ENCODE measurements around the gene ABLIM1.

ABLIM1 gene

DNA sequence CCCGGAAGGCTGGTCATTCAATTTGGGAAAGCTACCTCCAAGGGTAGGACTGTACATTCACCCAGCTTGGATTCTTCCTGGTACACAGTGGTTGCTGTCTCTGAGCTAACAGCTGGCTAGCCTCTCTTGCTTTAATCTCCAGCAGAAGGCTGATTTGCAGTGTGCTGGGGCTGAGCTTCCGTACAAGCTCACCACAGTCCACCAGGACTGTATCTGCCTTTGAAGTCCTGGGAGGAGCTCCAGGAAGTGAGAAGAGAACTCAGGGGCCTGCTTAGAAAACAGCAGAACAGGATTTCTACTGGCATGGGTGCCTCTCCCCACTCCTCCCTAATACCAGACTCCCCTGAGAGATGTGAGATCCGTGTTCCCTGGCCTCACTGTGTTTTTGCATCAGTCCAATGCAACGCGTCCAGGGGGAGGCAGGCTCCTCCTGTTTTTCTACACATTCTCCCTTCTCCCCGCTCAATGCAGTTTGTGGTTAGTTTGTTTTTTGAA lies 260.4 kb downstream of the ABLIM1 start:
- DNase-seq, result no peak

DNA sequence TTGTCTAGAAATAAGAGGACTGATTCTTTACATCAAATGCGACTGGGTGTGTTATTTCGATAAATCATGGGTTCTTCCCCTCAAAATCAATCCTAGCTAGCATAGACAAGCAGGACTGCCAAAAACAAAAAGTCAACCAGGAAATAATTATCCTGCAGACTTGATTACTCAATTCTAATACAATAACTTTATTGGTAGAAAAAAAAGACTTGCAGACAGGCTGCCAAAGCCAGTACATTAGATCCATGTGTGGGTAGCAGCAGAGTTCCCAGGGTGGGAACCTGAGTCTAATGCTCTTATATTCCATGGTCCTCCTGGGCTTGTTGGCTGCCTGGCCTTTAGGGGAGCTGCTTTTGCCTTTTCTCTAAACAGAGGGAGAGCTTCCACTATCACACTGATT lies 261.6 kb downstream of the ABLIM1 start:
- DNase-seq, result no peak

DNA sequence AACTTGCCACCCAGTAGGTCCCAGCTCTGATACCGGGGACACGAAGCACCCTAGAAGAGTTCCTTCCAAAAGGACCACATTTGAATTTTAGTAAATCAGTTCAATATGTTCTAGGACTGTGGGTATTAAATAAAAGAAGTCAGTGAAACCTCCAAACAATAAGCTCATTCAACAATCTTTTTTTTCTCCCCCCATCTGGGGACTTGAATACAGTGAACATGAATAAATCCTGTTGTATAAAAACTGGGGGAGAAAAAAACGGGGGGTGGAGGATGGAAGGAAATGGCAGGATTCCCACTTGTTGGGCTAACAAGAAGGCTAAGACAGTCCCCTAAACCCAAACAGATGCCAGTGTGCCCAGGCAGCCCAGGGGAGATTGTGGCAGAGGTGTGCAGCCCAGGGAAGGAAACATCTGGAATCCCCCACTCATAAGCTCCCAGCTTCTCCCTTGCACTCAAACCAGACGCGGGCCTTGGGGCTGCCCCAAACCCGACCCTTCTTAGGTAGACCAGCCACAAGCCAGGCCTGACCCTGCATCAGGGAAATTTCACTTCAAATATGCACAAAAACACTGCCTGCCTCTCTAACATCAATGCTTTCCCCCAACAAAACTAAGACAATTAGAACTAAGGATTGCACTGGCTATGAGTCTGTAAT lies 262.6 kb downstream of the ABLIM1 start:
- DNase-seq, result peak in 5 of 56 donors; percentile 8 to 27 (median 13)

DNA sequence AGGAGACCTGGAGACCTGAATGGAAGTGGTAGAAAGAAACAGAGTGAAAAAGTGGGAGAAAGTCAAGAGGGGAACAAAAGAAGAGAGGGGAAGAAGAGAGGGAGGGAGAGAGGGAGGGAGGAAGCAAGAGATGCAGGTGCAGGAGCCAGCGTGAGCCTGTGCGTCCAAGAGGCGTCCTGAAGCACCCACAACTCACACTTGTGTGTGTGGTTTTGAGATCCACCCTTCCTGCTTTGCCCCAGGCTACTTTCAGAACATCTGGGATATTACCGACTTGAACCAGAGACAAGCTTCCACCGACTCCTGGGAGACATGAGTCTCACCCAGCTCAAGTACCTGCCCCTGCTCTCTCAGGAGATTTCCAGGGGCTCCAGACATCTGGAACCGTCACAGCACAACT lies 263.5 kb downstream of the ABLIM1 start:
- DNase-seq, result no peak

DNA sequence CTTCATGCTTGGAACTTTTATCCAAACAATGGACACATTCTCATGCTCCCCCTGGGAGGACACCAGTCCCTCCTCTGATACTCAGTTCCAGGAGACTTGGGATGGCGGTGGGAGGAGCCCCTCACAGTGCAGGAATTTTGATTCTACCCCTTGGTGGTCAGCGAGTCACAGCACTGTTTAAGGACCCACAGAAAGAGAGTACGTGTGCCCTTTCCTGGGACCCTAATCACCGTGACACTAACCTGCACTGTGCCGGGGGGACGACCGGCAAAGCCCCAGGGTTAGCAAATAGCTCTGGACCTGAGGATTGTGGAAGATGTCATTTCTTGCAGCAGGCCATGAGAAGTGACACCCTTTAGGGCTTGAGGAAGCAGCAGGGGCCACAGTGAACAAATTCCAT lies 264.2 kb downstream of the ABLIM1 start:
- DNase-seq, result no peak

DNA sequence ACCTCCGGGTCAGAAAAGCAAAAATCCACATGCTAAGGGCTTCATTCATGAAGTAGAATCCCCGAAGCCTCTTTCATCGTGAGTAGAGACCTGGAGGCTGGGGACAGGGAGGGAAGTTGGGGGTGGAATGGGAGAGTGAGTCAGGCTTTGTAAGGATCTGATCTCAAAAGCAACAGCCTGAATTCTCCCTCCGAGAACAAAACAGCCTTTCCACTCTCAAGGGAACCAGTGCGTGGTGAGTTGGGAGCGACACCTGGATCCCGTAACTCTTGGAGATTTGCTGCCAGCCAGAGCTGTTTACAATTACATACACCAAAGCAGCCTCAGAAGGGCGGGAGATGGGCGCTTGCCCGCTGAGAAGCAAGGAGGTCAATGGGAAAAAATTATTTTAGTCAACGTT lies 264.6 kb downstream of the ABLIM1 start:
- peak in 1 of 56 donors; percentile 19 for DNase-seq

DNA sequence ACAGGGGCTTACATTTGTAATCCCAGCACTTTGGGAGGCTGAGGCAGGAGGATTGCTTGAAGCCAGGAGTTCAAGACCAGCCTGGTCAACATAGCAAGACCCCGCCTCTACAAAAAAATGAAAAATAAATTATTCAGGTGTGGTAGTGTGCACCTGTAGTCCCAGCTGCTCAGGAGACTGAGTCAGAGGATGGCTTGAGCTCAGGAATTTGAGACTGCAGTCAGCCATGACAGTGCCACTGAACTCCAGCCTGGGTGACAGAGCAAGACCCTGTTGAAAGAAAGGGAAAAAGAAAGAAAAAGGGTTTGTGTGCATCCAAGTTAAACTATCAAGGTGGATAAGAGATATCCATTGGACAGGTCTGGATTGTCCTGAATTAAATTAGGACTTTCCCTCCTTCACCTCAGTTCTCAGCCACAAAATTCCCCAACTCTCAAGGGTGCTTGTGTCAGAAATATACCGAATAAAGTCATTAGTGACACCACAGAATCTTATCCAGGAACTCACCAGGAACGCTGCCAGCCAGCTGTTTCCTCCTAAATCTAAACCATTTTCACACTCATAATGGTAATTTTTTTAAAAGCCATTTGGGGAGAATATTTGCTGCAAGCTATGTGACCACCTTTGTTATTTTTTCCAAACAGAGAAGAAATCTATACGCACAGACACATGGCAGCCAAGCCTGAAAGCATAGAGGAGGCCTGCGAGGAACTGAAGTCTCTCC lies 265.8 kb downstream of the ABLIM1 start:
- DNase-seq, result no peak

DNA sequence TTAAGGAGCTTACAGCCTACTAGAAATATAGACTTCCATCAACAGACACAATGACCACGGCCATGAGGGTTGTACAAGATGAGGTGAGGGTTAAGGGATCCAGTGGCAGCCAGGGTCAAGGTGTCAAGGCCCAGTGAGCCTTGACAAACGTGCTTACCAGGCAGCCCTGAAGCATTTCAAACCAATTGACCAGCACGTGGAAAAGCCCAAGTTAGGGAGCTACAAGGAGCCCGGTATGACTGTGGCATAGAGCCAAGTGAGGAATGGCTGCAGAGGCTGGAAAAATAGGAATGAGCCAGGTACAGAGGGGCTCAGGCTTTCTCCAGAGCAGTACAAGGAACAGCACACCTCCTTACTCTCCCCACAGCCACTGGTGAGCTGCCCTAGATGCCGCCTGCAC lies 266.5 kb downstream of the ABLIM1 start:
- DNase-seq, result no peak

DNA sequence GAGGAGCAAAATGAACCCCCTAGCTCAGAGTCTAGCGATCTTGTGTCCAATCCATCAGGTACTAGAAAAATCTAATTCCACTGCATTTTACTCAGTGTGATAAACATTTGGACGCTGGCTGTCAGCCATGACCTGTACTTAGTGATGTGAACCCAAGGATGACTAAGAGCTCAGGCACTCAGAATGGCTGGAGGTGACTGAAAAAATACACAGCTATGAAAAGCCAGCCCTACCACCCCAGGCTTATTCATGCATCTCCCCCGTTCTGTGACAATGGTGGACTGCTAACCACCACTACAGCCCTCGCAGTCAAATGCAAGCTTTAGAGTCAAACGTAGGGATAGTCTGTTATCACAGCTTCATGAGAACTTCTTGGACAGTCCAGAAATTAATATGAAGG lies 268.6 kb downstream of the ABLIM1 start:
- DNase-seq, result no peak

DNA sequence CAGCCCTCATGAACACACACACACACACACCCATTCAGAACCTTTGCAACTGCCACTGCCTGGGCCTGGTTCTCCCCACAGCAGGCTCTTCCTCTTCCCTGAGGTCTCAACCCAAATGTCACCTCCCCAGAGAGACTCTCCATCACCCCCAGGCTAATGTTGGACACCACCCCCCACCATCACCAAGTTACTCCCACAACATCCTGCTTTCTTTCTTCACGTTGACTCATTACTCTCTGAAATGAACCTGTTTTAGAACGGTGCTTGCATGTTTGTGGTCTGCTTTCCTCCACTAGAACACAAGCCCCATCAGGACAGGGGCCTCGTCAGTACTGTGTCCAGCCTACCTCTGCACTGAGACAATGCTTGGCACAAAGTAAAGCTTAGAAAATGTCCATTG lies 269.8 kb downstream of the ABLIM1 start:
- no peak for DNase-seq

DNA sequence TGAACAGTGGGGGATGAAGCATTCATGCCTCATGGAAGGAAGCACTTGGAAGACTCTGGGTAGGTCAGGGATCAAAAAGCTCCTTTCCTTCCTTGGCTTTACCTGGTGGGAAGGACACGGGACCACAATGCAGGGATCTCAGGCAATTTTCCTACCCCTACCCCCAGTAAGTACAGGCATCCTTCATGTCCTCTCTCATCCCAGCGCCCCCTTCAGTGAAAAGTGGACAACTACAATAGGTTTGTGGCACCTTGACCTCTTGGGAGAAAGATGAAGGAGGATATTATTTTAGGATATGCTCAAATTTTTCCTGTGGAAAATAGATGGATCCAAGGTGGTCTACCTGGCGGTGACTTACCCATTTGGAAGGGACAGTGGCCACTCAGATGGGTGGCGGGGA lies 270.3 kb downstream of the ABLIM1 start:
- DNase-seq, result no peak

DNA sequence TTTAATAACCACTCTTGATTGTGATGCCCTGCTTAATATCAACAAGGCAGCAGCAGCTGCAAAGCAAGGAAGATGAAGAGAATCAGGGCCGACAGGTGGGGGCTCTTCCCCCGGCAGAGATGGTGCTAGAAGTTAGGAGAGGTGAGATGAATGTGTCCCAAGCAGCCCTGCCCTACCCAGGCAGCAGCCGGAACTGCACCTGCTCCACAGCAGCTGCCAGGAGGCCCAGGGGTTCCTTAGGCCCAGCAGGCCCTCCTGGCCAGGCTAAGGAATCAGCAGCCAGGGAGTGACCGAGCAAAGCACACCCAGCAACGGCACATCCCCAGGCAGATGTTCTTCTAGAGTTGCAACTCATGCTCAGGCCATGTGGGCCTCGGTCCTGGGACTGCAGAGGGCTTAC lies 271.6 kb downstream of the ABLIM1 start:
- DNase-seq, result no peak

DNA sequence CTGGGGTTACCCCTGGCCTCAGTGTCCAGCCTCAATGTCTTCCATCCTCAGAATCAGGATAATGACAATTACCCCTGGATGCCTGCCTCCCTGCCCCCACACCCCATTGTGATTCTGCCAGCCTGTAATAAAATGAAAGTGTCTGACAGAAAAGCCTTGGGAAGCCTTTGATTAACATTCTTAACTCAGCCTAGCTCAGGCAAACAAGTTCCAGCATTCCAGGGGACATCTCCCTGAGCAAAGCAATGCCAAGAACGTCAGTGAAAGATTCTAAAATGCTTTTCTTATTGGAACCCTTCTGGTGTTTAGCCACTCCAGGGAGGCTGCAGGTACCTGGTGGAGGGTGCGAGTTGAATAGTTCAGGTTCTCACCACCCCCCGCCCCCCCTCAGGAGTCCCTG lies 272.5 kb downstream of the ABLIM1 start:
- no peak for DNase-seq

DNA sequence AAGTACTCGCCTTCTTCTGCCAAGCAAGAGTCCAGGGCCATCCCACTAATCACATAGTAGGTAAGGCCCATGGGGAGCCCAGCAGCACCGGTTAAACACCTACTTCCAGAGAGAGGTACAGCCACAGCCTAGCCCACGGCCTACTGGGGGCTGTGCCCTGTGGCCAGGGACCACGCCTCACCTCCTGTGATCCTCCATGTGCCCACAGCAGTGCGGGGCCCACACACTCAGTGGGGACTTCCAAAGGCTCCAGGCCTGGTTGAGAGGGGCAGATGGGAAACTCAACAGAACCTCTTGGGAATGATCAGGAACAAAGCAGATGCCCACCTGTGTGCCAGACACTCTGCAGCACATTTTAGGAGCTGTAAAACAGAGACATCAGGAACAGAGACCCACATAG lies 273.5 kb downstream of the ABLIM1 start:
- no peak for DNase-seq

DNA sequence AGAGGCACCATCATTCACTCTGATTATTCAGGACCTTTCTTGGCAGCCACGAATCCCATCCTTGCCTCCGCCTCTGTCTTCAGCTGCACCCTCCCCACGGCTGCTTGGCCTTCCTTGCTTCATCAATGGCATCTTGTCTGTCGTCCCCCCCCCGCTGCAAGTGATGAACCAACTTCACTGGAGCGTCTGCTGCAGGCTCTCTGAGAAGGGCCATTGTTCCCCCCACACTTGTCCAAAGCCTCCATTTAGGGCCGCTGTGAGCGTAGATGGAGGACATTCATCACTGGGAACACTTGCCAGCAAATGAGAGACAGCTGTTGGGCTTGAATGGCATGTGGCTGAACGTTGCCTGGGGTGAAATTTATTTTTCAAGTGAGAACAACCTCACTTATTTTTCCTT lies 273.9 kb downstream of the ABLIM1 start:
- peak in 43 of 56 donors; percentile 9 to 80 (median 52) for DNase-seq
